Common myeloid progenitor, CD34-positive (primary cell): Measurements from ENCODE around the gene CARD16.
"Not testable (repeated sequence)": the region's sequence is repeated elsewhere in the genome, so short reads cannot be mapped to it uniquely, and the experiment has no call there.

ENCODE experiments used
- CTCF ChIA-PET: fragments of 350-600 bp; sonication (Branson Sonifier 250); formaldehyde crosslinking; loops from one replicate; lab custom pipeline; 2021; ENCODE audit warnings: antibody characterized with exemption; lab: Charles Lee
- POLR2A ChIA-PET: fragments of 350-600 bp; sonication (Branson Sonifier 250); formaldehyde crosslinking; loops from one replicate; lab custom pipeline; 2021; ENCODE audit warnings: antibody characterized with exemption; lab: Charles Lee
- DNase-seq, 3 donors: peaks; one replicate each; pipeline versions ENCODE4 v3.0.0 to v3.0.0-alpha.2; 2013
- H3K27ac ChIP-seq, 2 experiments: 1 replicate in 1 of 2; 2 replicates in 1 of 2; pipeline ENCODE4 v1.7.0; 2013; ENCODE audit warnings: inconsistent platforms in 2 of 2, low read length in 2 of 2, mild to moderate bottlenecking in 2 of 2, low read depth in 1 of 2, moderate library complexity in 1 of 2; ENCODE audit not compliant: severe bottlenecking in 2 of 2, insufficient read depth in 1 of 2, poor library complexity in 1 of 2
- H3K27me3 ChIP-seq, 5 experiments: replicated peaks in 2 of 5; 1 replicate in 3 of 5; 2 replicates in 2 of 5; pipeline versions ENCODE4 v1.6.1 to v1.7.0; 2013; ENCODE audit warnings: low read length in 4 of 5, mild to moderate bottlenecking in 2 of 5, moderate library complexity in 2 of 5, inconsistent platforms in 1 of 5; ENCODE audit not compliant: insufficient read depth in 5 of 5, control insufficient read depth in 4 of 5
- H3K36me3 ChIP-seq, 4 experiments: 1 replicate in 2 of 4; 2 replicates in 2 of 4; pipeline versions ENCODE4 v1.6.1 to v1.7.0; 2013; ENCODE audit warnings: low read length in 3 of 4, control low read depth in 1 of 4, mild to moderate bottlenecking in 1 of 4; ENCODE audit not compliant: control insufficient read depth in 4 of 4, insufficient read depth in 4 of 4
- H3K4me1 ChIP-seq, 4 experiments: 1 replicate in 3 of 4; 2 replicates in 1 of 4; pipeline versions ENCODE4 v1.6.1 to v1.7.1; 2013; ENCODE audit warnings: low read length in 3 of 4, mild to moderate bottlenecking in 3 of 4, control low read depth in 1 of 4, inconsistent platforms in 1 of 4, moderate library complexity in 1 of 4; ENCODE audit not compliant: control insufficient read depth in 4 of 4, insufficient read depth in 4 of 4; ENCODE audit errors: control extremely low read depth in 1 of 4
- H3K4me3 ChIP-seq, 7 experiments: 1 replicate in 4 of 7; 2 replicates in 3 of 7; pipeline versions ENCODE4 v1.5.1 to v1.7.0; 2013; ENCODE audit warnings: mild to moderate bottlenecking in 7 of 7, low read length in 6 of 7, moderate library complexity in 6 of 7, inconsistent platforms in 2 of 7, low read depth in 2 of 7, control low read depth in 1 of 7; ENCODE audit not compliant: insufficient read depth in 4 of 7, control insufficient read depth in 1 of 7; ENCODE audit errors: extremely low read depth in 1 of 7
- H3K9me3 ChIP-seq, 5 experiments: 1 replicate in 4 of 5; 2 replicates in 1 of 5; pipeline versions ENCODE4 v1.6.1 to v1.7.1; 2013; ENCODE audit warnings: low read length in 4 of 5, mild to moderate bottlenecking in 2 of 5, inconsistent platforms in 1 of 5, low read depth in 1 of 5, moderate library complexity in 1 of 5; ENCODE audit not compliant: control insufficient read depth in 4 of 5, insufficient read depth in 2 of 5; ENCODE audit errors: control extremely low read depth in 1 of 5
- WGBS: methylation state at CpG from one replicate; pipeline ENCODE4 v1.1.5; 2013; ENCODE audit not compliant: insufficient coverage; 5-methylcytosine and 5-hydroxymethylcytosine counted together

Gene CARD16

DNA sequence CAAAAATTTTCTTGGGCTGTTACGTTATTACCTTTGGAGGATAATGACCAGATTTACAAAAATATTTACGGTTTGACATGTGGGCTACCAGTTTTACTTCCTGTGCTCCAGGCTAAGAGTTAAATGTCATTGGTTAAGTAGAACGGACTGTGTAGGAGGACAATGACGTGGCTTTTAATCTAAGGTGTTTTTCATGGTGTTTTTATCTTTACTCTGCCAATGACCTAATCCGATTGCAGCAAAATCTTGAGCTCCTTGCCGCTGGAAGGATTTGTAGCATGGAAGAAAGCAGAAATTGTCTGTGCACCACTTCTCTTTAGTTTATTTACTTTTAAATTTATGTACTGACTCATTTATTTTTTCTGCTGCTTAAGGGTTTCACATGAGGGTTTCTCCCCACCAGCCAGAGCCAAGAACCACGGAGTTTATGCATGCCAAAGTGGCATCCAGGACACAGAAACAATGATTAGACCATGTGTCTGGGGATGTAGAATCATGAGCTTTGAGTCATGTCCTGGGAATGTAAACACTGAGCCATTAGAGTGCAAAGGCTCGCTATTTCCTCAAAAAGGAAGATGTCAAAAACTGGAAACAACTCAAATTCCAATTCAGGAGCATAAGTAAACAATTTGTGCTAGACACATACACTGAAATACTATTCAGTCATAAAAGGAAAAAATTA, 1.9 kb upstream of the CARD16 start:
- ChIA-PET CTCF (no interaction called here), POLR2A (no interaction called here)
- no peak for DNase-seq
- Histone ChIP-seq H3K36me3 (no peaks in the 10 kb centered on the region), H3K9me3 (no peaks in the 10 kb centered on the region), H3K4me1 (peaks cover 12 to 21% (median 15%) of the 10 kb centered on the region in 4 experiments), H3K4me3 (no peak overlapping the region), H3K27ac (no peak overlapping the region), H3K27me3 (no peaks in the 10 kb centered on the region)
- 94% methylated on average over 3 of the region's 8 CpGs for WGBS

DNA sequence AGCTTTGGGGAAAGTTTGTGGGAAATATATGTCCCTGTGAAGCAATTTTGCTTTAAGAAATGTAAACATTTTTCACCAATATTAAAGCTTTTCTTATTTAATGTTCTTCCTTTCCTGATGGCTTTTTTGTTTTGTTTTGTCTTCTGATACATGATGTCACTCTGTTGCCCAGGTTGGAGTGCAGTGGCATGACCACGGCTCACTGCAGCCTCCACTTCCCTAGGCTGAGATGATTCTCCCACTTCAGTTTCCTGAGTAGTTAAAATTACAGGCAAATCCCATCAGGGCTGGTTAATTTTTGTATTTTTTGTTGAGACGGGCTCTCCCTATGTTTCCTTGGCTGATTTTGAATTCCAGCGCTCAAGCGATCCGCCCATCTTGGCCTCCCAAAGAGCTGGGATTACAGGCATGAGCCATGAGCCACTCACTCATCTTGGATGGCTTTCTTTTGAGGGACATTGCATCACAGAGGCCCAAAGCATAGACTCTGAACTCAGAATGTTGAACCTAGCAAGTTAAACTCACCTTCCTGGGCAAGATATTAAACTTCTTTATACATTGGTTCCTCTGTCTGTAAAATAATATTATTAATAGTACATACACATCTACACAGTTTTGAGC, 651 bp upstream of the CARD16 start:
- Histone ChIP-seq H3K4me3 (peak overlapping the region in 4 of 7 experiments; percentile 70 to 93 (median 78)), H3K27ac (peak overlapping the region in 1 of 2 experiments; percentile 89), H3K36me3 (peaks cover 3 to 9% (median 6%) of the 10 kb centered on the region in 4 experiments), H3K9me3 (no peaks in the 10 kb centered on the region), H3K4me1 (peaks cover 12 to 21% (median 15%) of the 10 kb centered on the region in 4 experiments), H3K27me3 (no peaks in the 10 kb centered on the region)
- CTCF ChIA-PET = no interaction called here
- POLR2A ChIA-PET = no interaction called here
- DNase-seq = no peak
- WGBS = 98% methylated on average over 4 of the region's 5 CpGs

DNA sequence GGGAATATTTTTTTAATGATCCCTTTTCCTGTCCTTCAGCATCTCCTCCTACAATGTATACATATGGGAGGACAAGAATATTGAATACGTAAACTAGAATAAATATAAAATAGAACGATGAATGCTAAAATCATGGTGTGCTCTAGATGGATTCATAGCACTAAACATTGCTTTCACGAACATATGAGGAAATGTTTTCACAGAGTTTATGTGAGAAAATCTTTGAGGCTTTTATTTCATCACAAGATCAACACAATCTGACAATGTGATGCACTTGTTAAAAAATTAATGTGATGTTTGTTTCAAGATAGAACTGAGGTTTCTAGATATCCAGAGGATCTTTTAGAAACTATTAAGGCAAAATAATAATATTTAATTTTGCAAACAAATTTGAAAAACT, 3.0 kb downstream of the CARD16 start:
- CTCF ChIA-PET = no interaction called here

DNA sequence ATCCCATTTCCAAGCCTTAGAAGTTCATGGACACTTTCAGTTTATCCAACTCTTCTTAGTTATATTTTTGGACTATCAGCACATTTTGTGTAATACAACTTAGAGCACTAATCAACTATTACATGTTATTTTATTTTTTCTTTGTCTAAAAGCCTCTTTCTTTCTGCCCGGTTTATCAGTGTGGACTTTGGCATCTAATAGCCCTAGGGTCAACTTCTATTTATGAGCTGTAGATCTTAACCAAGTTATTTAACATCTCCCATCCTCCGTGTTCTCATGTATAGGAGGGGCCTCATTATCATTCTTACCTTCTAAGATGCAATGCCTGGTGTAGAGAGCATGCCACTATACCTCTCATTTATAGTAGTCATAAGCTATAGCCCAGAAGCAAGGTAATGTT, 4.4 kb downstream of the CARD16 start:
- H3K4me1 ChIP-seq = peaks cover 12 to 24% (median 16%) of the 10 kb centered on the region in 4 experiments
- no peaks in the 10 kb centered on the region for H3K27me3 ChIP-seq
- peaks cover 6 to 13% (median 12%) of the 10 kb centered on the region in 4 experiments for H3K36me3 ChIP-seq
- WGBS = 100% methylated on average over 1 of the region's 2 CpGs
- H3K4me3 ChIP-seq = no peak overlapping the region
- no peaks in the 10 kb centered on the region for H3K9me3 ChIP-seq
- no peak overlapping the region for H3K27ac ChIP-seq
- POLR2A ChIA-PET = no interaction called here
- CTCF ChIA-PET = no interaction called here
- DNase-seq = no peak

More for the DNA sequence above, 3.0 kb downstream of the CARD16 start:
- no CpG with 5 or more reads among the region's 3 CpGs for WGBS
- H3K27me3 ChIP-seq = no peaks in the 10 kb centered on the region
- H3K4me3 ChIP-seq = no peak overlapping the region
- peaks cover 12 to 21% (median 15%) of the 10 kb centered on the region in 4 experiments for H3K4me1 ChIP-seq
- no peak overlapping the region for H3K27ac ChIP-seq
- H3K9me3 ChIP-seq = no peaks in the 10 kb centered on the region
- POLR2A ChIA-PET = no interaction called here
- no peak for DNase-seq
- peaks cover 6 to 13% (median 12%) of the 10 kb centered on the region in 4 experiments for H3K36me3 ChIP-seq

DNA sequence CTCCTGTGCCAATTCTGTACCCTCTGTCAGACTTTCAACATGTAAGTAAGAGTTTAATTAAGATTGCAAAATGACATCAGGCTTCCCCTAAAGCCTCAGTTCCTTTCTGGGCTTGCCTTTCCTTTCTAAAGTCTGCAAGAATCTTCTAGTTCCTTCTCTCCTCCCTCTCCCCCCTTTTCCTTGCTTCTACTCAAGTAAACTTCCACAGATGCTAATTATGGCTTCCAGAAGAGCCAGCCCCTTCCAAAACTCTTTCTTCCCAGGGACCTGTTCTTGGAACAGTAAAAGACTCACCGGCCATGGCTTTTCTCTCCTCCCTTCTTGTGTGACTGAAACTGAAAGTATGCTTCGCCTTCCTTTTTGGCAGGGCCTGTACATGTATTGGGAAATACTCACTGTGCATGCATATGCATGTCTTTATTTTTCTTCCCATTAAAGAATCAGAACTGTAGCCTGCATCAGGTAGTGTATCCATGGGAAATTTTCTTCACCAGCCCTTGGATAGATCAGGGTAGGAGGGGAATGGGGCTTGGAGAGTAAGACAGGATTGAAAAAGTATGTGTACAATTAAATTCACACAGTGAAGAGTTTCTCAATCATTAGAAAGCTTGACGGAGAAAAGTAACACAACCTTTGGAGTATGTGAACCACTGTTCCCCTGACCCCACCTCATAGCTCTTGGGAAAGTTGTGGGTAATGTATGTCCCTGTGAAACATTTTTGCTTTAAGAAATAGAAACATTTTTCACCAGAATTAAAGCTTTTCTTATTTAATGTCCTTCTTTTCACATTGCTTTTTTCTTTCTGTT, 10.1 kb downstream of the CARD16 start, which contains the start of gene CASP1:
Gene CASP1 (minus strand): TSS at position 332 of the 808 bp plus-strand sequence. CDS start 31 bp downstream, at position 301.
- POLR2A ChIA-PET = no interaction called here
- DNase-seq = peak; percentile 41 to 72 (median 66)
- Histone ChIP-seq H3K4me3 (peak within 1 kb of the TSS in 6 of 7 experiments; percentile 40 to 81 (median 64)), H3K4me1 (peaks cover 5 to 23% (median 15%) of the 10 kb centered on the region in 4 experiments), H3K9me3 (no peaks in the 10 kb centered on the region), H3K36me3 (peaks cover 8 to 14% (median 12%) of the 10 kb centered on the region in 4 experiments), H3K27ac (peak within 1 kb of the TSS; percentile 25 to 81), H3K27me3 (no peaks in the 10 kb centered on the region)
- CTCF ChIA-PET = no interaction called here
- 0% methylated on average over 2 of the region's 3 CpGs for WGBS

DNA sequence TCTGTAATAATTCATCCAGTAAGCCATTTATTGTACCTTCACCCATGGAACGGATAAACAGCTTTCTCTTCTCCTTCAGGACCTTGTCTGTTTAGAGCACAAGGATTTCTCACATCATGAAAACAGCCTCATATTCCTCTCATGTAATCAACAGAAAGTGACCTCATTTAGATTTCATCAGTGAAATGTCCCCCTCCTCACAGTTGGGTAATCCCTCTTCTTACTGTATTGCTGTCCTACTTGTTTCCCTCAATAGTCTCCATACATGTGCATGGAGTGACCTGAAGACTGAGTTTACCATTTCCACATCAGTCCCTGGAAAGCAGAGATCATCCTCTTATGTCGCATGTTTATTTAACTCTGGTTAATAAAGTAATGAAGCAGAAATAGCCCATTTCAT, 10.7 kb downstream of the CARD16 start:
- DNase-seq, H3K9me3 ChIP-seq, H3K27me3 ChIP-seq, CTCF ChIA-PET, POLR2A ChIA-PET: not testable (repeated sequence)
- Histone ChIP-seq H3K27ac (peak overlapping the region; percentile 25 to 81), H3K36me3 (peaks cover 13 to 20% (median 15%) of the 10 kb centered on the region in 4 experiments), H3K4me3 (peak overlapping the region in 6 of 7 experiments; percentile 40 to 81 (median 64)), H3K4me1 (peaks cover 5 to 23% (median 15%) of the 10 kb centered on the region in 4 experiments)
- 67% methylated on average over 1 of the region's 2 CpGs for WGBS
